Measurements from ENCODE around the gene FARP1.
A peak's percentile ranks its signal among the peaks of the same experiment; 100 is the strongest.

The FARP1 gene

GRCh38 chr13:98462241-98462882, 319.5 kb downstream of the FARP1 start:
- no peak for DNase-seq (ENCODE audit: low read depth in 3 of 3)

- no peak for DNase-seq (ENCODE audit: low read depth in 3 of 3)
Observed at GRCh38 chr13:98462946-98463345, 320.1 kb downstream of the FARP1 start.

- DNase-seq (ENCODE audit: low read depth in 3 of 3) = peak in 1 of 3 donors; percentile 47
Observed at GRCh38 chr13:98466634-98467236, 323.8 kb downstream of the FARP1 start.

- DNase-seq (ENCODE audit: low read depth in 3 of 3) = no peak
Observed at GRCh38 chr13:98467263-98467985, 324.5 kb downstream of the FARP1 start.

GRCh38 chr13:98468361-98468760, 325.5 kb downstream of the FARP1 start:
- no peak for DNase-seq (ENCODE audit: low read depth in 3 of 3)

GRCh38 chr13:98468929-98469328, 326.0 kb downstream of the FARP1 start:
- no peak for DNase-seq (ENCODE audit: low read depth in 3 of 3)

- DNase-seq (ENCODE audit: low read depth in 3 of 3) = no peak
Observed at GRCh38 chr13:98470920-98471319, 328.0 kb downstream of the FARP1 start.

GRCh38 chr13:98471934-98472333, 329.0 kb downstream of the FARP1 start:
- no peak for DNase-seq (ENCODE audit: low read depth in 3 of 3)

GRCh38 chr13:98473135-98473787, 330.4 kb downstream of the FARP1 start:
- no peak for DNase-seq (ENCODE audit: low read depth in 3 of 3)

GRCh38 chr13:98473788-98474144, 330.9 kb downstream of the FARP1 start:
- DNase-seq (ENCODE audit: low read depth in 3 of 3) = no peak

- no peak for DNase-seq (ENCODE audit: low read depth in 3 of 3)
Observed at GRCh38 chr13:98474292-98474691, 331.4 kb downstream of the FARP1 start.

GRCh38 chr13:98474761-98475160, 331.9 kb downstream of the FARP1 start:
- no peak for DNase-seq (ENCODE audit: low read depth in 3 of 3)

GRCh38 chr13:98475522-98475921, 332.6 kb downstream of the FARP1 start:
- DNase-seq (ENCODE audit: low read depth in 3 of 3) = no peak

- peak; percentile 19 to 51 (median 36) for DNase-seq (ENCODE audit: low read depth in 3 of 3)
Observed at GRCh38 chr13:98476106-98476505, 333.2 kb downstream of the FARP1 start.

- DNase-seq (ENCODE audit: low read depth in 3 of 3) = peak; percentile 75 to 84 (median 84)
Observed at GRCh38 chr13:98476538-98476966, 333.7 kb downstream of the FARP1 start.

GRCh38 chr13:98478189-98479129, 335.6 kb downstream of the FARP1 start:
- no peak for DNase-seq (ENCODE audit: low read depth in 3 of 3)

- no peak for DNase-seq (ENCODE audit: low read depth in 3 of 3)
Observed at GRCh38 chr13:98479496-98480003, 336.7 kb downstream of the FARP1 start.

- DNase-seq (ENCODE audit: low read depth in 3 of 3) = peak in 2 of 3 donors; percentile 27 to 55
Observed at GRCh38 chr13:98480915-98481877, 338.3 kb downstream of the FARP1 start.

GRCh38 chr13:98482476-98483444, 339.9 kb downstream of the FARP1 start:
- DNase-seq (ENCODE audit: low read depth in 3 of 3) = no peak
